ENCODE data around the gene ECI2. TPM values are rescaled to one million over a fixed set of nuclear protein-coding genes. Genes with fewer than 3 reads are reported as not detected.

Gene ECI2
- total and polyA plus RNA-seq, 5 donors = 70.1 to 124 (median 101) TPM

GRCh38 chr6:4139272-4139671 is 3.9 kb upstream of the ECI2 start:
- 74% methylated on average over 3 of the region's 3 CpGs for WGBS
- H3K27ac ChIP-seq (ENCODE audit: low read length) = no peak overlapping the region
- H3K9me3 ChIP-seq (ENCODE audit: control insufficient read depth, low read length) = no peaks in the 10 kb centered on the region
- H3K27me3 ChIP-seq (ENCODE audit: control insufficient read depth, insufficient read depth) = no peaks in the 10 kb centered on the region
- ATAC-seq (no peak), DNase-seq (no peak)
- H3K4me3 ChIP-seq (ENCODE audit: low read length) = no peak overlapping the region
- H3K4me1 ChIP-seq (ENCODE audit: control insufficient read depth, insufficient read depth, low read length) = no peaks in the 10 kb centered on the region
- intact Hi-C loops (cut with DNase I) = no loop called here

GRCh38 chr6:4138186-4138585 is 2.8 kb upstream of the ECI2 start:
- no peak overlapping the region for H3K27ac ChIP-seq (ENCODE audit: low read length)
- 88% methylated on average over 3 of the region's 3 CpGs for WGBS
- DNase-seq (no peak), ATAC-seq (no peak)
- peaks cover 3% of the 10 kb centered on the region for H3K4me1 ChIP-seq (ENCODE audit: control insufficient read depth, insufficient read depth, low read length)
- H3K27me3 ChIP-seq (ENCODE audit: control insufficient read depth, insufficient read depth) = no peaks in the 10 kb centered on the region
- no peak overlapping the region for H3K4me3 ChIP-seq (ENCODE audit: low read length)
- intact Hi-C loops (cut with DNase I) = no loop called here
- no peaks in the 10 kb centered on the region for H3K9me3 ChIP-seq (ENCODE audit: control insufficient read depth, low read length)

GRCh38 chr6:4136354-4136831 is 1.0 kb upstream of the ECI2 start:
- intact Hi-C loops (cut with DNase I) = no loop called here
- peak overlapping the region; percentile 95 for H3K4me3 ChIP-seq (ENCODE audit: low read length)

GRCh38 chr6:4135665-4136353 is 434 bp upstream of the ECI2 start:
- H3K4me1 ChIP-seq (ENCODE audit: control insufficient read depth, insufficient read depth, low read length) = peaks cover 3% of the 10 kb centered on the region
- H3K4me3 ChIP-seq (ENCODE audit: low read length) = peak overlapping the region; percentile 95
- ATAC-seq (peak; percentile 98), DNase-seq (peak; percentile 99 to 100 (median 100))
- 1% methylated on average over 64 of the region's 64 CpGs for WGBS
- intact Hi-C loops (cut with DNase I) = no loop called here
- H3K27me3 ChIP-seq (ENCODE audit: control insufficient read depth, insufficient read depth) = no peaks in the 10 kb centered on the region
- peak overlapping the region; percentile 97 for H3K27ac ChIP-seq (ENCODE audit: low read length)
- no peaks in the 10 kb centered on the region for H3K9me3 ChIP-seq (ENCODE audit: control insufficient read depth, low read length)

More at GRCh38 chr6:4136354-4136831, 1.0 kb upstream of the ECI2 start:
- Histone ChIP-seq H3K4me1 (ENCODE audit: control insufficient read depth, insufficient read depth, low read length) (peaks cover 3% of the 10 kb centered on the region), H3K9me3 (ENCODE audit: control insufficient read depth, low read length) (no peaks in the 10 kb centered on the region), H3K27me3 (ENCODE audit: control insufficient read depth, insufficient read depth) (no peaks in the 10 kb centered on the region), H3K27ac (ENCODE audit: low read length) (peak overlapping the region; percentile 97)
- DNase-seq = no peak
- WGBS = 17% methylated on average over 1 of the region's 1 CpG
- ATAC-seq = no peak

- Histone ChIP-seq H3K4me3 (ENCODE audit: low read length) (peak overlapping the region; percentile 44), H3K27ac (ENCODE audit: low read length) (no peak overlapping the region), H3K4me1 (ENCODE audit: control insufficient read depth, insufficient read depth, low read length) (peaks cover 3% of the 10 kb centered on the region), H3K9me3 (ENCODE audit: control insufficient read depth, low read length) (no peaks in the 10 kb centered on the region), H3K27me3 (ENCODE audit: control insufficient read depth, insufficient read depth) (no peaks in the 10 kb centered on the region)
- intact Hi-C loops (cut with DNase I) = no loop called here
- peak; percentile 21 to 68 (median 57) for DNase-seq
- WGBS = 22% methylated on average over 13 of the region's 13 CpGs
- ATAC-seq = no peak
Observed at GRCh38 chr6:4133941-4134838, 1.2 kb downstream of the ECI2 start.

GRCh38 chr6:4130357-4130987 is 4.9 kb downstream of the ECI2 start:
- no peaks in the 10 kb centered on the region for H3K27me3 ChIP-seq (ENCODE audit: control insufficient read depth, insufficient read depth)
- H3K4me3 ChIP-seq (ENCODE audit: low read length) = no peak overlapping the region
- no peaks in the 10 kb centered on the region for H3K9me3 ChIP-seq (ENCODE audit: control insufficient read depth, low read length)
- peaks cover 3% of the 10 kb centered on the region for H3K4me1 ChIP-seq (ENCODE audit: control insufficient read depth, insufficient read depth, low read length)
- intact Hi-C loops (cut with DNase I) = no loop called here
- 85% methylated on average over 5 of the region's 5 CpGs for WGBS
- no peak overlapping the region for H3K27ac ChIP-seq (ENCODE audit: low read length)
- DNase-seq (no peak), ATAC-seq (no peak)

- ATAC-seq (no peak), DNase-seq (no peak)
- Histone ChIP-seq H3K27me3 (ENCODE audit: control insufficient read depth, insufficient read depth) (no peaks in the 10 kb centered on the region), H3K4me3 (ENCODE audit: low read length) (no peak overlapping the region), H3K9me3 (ENCODE audit: control insufficient read depth, low read length) (no peaks in the 10 kb centered on the region), H3K4me1 (ENCODE audit: control insufficient read depth, insufficient read depth, low read length) (peaks cover 3% of the 10 kb centered on the region), H3K27ac (ENCODE audit: low read length) (no peak overlapping the region)
- intact Hi-C loops (cut with DNase I) = no loop called here
Observed at GRCh38 chr6:4129446-4129845, 5.9 kb downstream of the ECI2 start.

- 83% methylated on average over 6 of the region's 6 CpGs for WGBS
Observed at GRCh38 chr6:4128748-4129147, 6.6 kb downstream of the ECI2 start.

GRCh38 chr6:4128072-4128471 is 7.3 kb downstream of the ECI2 start:
- Histone ChIP-seq H3K9me3 (ENCODE audit: control insufficient read depth, low read length) (no peaks in the 10 kb centered on the region), H3K27ac (ENCODE audit: low read length) (no peak overlapping the region), H3K27me3 (ENCODE audit: control insufficient read depth, insufficient read depth) (no peaks in the 10 kb centered on the region), H3K4me1 (ENCODE audit: control insufficient read depth, insufficient read depth, low read length) (no peaks in the 10 kb centered on the region), H3K4me3 (ENCODE audit: low read length) (no peak overlapping the region)
- no peak for ATAC-seq
- WGBS = 23% methylated on average over 1 of the region's 1 CpG
- intact Hi-C loops (cut with DNase I) = no loop called here
- DNase-seq = no peak

More at GRCh38 chr6:4128748-4129147, 6.6 kb downstream of the ECI2 start:
- H3K27me3 ChIP-seq (ENCODE audit: control insufficient read depth, insufficient read depth) = no peaks in the 10 kb centered on the region
- no peaks in the 10 kb centered on the region for H3K9me3 ChIP-seq (ENCODE audit: control insufficient read depth, low read length)
- DNase-seq (no peak), ATAC-seq (no peak)
- no peak overlapping the region for H3K27ac ChIP-seq (ENCODE audit: low read length)
- no peaks in the 10 kb centered on the region for H3K4me1 ChIP-seq (ENCODE audit: control insufficient read depth, insufficient read depth, low read length)
- intact Hi-C loops (cut with DNase I) = no loop called here
- no peak overlapping the region for H3K4me3 ChIP-seq (ENCODE audit: low read length)

- Histone ChIP-seq H3K27ac (ENCODE audit: low read length) (no peak overlapping the region), H3K9me3 (ENCODE audit: control insufficient read depth, low read length) (no peaks in the 10 kb centered on the region), H3K4me3 (ENCODE audit: low read length) (no peak overlapping the region), H3K4me1 (ENCODE audit: control insufficient read depth, insufficient read depth, low read length) (no peaks in the 10 kb centered on the region), H3K27me3 (ENCODE audit: control insufficient read depth, insufficient read depth) (no peaks in the 10 kb centered on the region)
- intact Hi-C loops (cut with DNase I) = no loop called here
- 66% methylated on average over 8 of the region's 8 CpGs for WGBS
- ATAC-seq = peak; percentile 47 to 85
- DNase-seq = no peak
Observed at GRCh38 chr6:4125933-4126864, 9.2 kb downstream of the ECI2 start.

Measured in right cardiac atrium (tissue), 5 donors.